ENCODE measurements around the gene CD47. TPM values are rescaled to one million over a fixed set of nuclear protein-coding genes. Genes with fewer than 3 reads are reported as not detected.

CD47 gene
- polyA plus RNA-seq, 3 donors = 52.3 to 203 (median 173) TPM

DNA sequence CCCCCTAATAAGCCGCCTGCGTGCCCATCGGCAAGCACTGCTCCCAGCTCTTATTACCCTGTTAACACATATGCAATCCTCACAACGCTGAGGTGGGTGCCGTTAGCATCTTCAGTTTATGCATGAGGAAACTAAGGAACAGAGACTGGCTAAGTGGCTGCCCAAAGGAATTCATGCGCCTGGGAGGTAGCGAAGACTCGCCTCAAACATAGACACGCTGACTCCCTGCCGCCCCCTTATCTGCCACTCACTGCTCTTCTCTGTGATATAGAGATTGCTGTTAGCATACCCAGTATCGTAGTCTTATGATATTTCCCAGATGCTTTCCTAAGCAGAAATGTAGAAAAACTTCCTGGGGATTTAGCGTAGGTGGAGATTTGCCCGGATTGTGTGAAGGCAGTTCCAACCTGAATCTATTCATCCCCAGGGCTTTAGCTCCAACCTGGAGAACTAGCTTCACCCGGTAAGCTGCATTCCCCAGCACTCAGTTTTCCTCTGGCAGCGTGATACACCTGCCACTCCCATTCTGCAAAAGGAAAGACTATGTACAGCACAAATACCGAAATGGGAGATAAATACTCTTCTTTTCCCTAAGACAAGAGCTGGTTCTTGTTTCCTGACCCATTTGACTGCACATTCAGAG is 23.7 kb upstream of the CD47 start:
- no peak overlapping the region for H2AFZ ChIP-seq (ENCODE audit: insufficient read depth, low read depth, low read length, poor library complexity, severe bottlenecking)
- 90% methylated on average over 12 of the region's 16 CpGs for WGBS (ENCODE audit: insufficient coverage)
- TF ChIP-seq, protein P1, sequence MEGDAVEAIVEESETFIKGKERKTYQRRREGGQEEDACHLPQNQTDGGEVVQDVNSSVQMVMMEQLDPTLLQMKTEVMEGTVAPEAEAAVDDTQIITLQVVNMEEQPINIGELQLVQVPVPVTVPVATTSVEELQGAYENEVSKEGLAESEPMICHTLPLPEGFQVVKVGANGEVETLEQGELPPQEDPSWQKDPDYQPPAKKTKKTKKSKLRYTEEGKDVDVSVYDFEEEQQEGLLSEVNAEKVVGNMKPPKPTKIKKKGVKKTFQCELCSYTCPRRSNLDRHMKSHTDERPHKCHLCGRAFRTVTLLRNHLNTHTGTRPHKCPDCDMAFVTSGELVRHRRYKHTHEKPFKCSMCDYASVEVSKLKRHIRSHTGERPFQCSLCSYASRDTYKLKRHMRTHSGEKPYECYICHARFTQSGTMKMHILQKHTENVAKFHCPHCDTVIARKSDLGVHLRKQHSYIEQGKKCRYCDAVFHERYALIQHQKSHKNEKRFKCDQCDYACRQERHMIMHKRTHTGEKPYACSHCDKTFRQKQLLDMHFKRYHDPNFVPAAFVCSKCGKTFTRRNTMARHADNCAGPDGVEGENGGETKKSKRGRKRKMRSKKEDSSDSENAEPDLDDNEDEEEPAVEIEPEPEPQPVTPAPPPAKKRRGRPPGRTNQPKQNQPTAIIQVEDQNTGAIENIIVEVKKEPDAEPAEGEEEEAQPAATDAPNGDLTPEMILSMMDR (IDR thresholded peaks at IDR 0.05) = no peak
- no peaks in the 10 kb centered on the region for H3K9me3 Mint-ChIP-seq
- H3K79me2 ChIP-seq (ENCODE audit: insufficient read depth, low read length) = no peaks in the 10 kb centered on the region
- no peaks in the 10 kb centered on the region for H3K27me3 ChIP-seq (ENCODE audit: control insufficient read depth in 2 of 2, insufficient read depth in 2 of 2, low read length in 2 of 2)
- peaks cover 0 to 6% (median 0%) of the 10 kb centered on the region in 3 donors for H3K27me3 Mint-ChIP-seq (ENCODE audit: low read depth in 3 of 3)
- no peak overlapping the region for H3K9ac ChIP-seq (ENCODE audit: insufficient read depth, low read length, poor library complexity, severe bottlenecking)
- no peaks in the 10 kb centered on the region for H3K4me1 Mint-ChIP-seq
- no peaks in the 10 kb centered on the region for H3K36me3 Mint-ChIP-seq
- no peak for DNase-seq
- H4K20me1 ChIP-seq (ENCODE audit: insufficient read depth, low read length) = no peaks in the 10 kb centered on the region
- no peak overlapping the region for H3K4me3 Mint-ChIP-seq
- H3K27ac ChIP-seq (ENCODE audit: low read depth in 1 of 2, low read length in 2 of 2) = no peak overlapping the region
- no peaks in the 10 kb centered on the region for H3K4me1 ChIP-seq (ENCODE audit: control insufficient read depth in 1 of 2, insufficient read depth in 2 of 2, low read length in 2 of 2)
- intact Hi-C loops (cut with micrococcal nuclease) = no loop called here
- no peak overlapping the region for H3K27ac Mint-ChIP-seq
- no peak overlapping the region for H3K4me3 ChIP-seq (replicated peaks in 1 of 3; ENCODE audit: low read depth in 2 of 3, low read length in 3 of 3)
- H3K4me2 ChIP-seq (replicated peaks; ENCODE audit: extremely low read depth, low read length, poor library complexity, severe bottlenecking) = no peak overlapping the region
- H3K36me3 ChIP-seq (replicated peaks in 1 of 2; ENCODE audit: control insufficient read depth in 1 of 2, insufficient read depth in 2 of 2, low read length in 2 of 2) = no peaks in the 10 kb centered on the region
- H3K9me3 ChIP-seq (replicated peaks in 1 of 2; ENCODE audit: control insufficient read depth in 1 of 2, insufficient read depth in 1 of 2, low read length in 2 of 2) = no peaks in the 10 kb centered on the region

DNA sequence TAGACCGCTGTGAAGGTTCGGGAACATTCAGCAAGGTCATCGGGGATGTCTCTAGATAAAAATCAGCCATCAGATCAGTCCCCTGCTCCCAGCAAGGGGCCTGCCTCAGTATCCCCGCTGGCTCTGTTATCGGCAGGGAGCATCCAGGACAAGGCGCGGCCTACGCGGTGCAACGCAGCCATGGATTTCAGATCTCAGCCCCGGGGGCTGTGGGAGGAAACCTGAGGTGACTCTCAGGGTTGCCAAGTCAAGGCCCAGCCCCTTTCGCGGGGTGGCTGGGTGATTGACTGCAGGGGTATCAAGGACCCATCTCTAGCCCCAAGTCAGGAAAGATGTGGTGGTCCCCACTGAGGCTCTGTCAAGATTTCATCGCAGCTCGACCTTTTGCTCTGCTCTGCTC is 23.1 kb upstream of the CD47 start:
- no peaks in the 10 kb centered on the region for H3K4me1 ChIP-seq (ENCODE audit: control insufficient read depth in 1 of 2, insufficient read depth in 2 of 2, low read length in 2 of 2)
- no peak overlapping the region for H3K27ac Mint-ChIP-seq
- H3K36me3 Mint-ChIP-seq = no peaks in the 10 kb centered on the region
- no peak overlapping the region for H2AFZ ChIP-seq (ENCODE audit: insufficient read depth, low read depth, low read length, poor library complexity, severe bottlenecking)
- intact Hi-C loops (cut with micrococcal nuclease) = no loop called here
- H3K27ac ChIP-seq (ENCODE audit: low read depth in 1 of 2, low read length in 2 of 2) = no peak overlapping the region
- no peaks in the 10 kb centered on the region for H3K36me3 ChIP-seq (replicated peaks in 1 of 2; ENCODE audit: control insufficient read depth in 1 of 2, insufficient read depth in 2 of 2, low read length in 2 of 2)
- H3K4me1 Mint-ChIP-seq = no peaks in the 10 kb centered on the region
- H3K4me2 ChIP-seq (replicated peaks; ENCODE audit: extremely low read depth, low read length, poor library complexity, severe bottlenecking) = no peak overlapping the region
- TF ChIP-seq, protein P1 (IDR thresholded peaks at IDR 0.05) = no peak
- H3K4me3 ChIP-seq (replicated peaks in 1 of 3; ENCODE audit: low read depth in 2 of 3, low read length in 3 of 3) = no peak overlapping the region
- H3K9me3 Mint-ChIP-seq = no peaks in the 10 kb centered on the region
- H3K4me3 Mint-ChIP-seq = no peak overlapping the region
- 96% methylated on average over 14 of the region's 15 CpGs for WGBS (ENCODE audit: insufficient coverage)
- H3K79me2 ChIP-seq (ENCODE audit: insufficient read depth, low read length) = no peaks in the 10 kb centered on the region
- no peaks in the 10 kb centered on the region for H3K27me3 ChIP-seq (ENCODE audit: control insufficient read depth in 2 of 2, insufficient read depth in 2 of 2, low read length in 2 of 2)
- no peak overlapping the region for H3K9ac ChIP-seq (ENCODE audit: insufficient read depth, low read length, poor library complexity, severe bottlenecking)
- DNase-seq = no peak
- H3K9me3 ChIP-seq (replicated peaks in 1 of 2; ENCODE audit: control insufficient read depth in 1 of 2, insufficient read depth in 1 of 2, low read length in 2 of 2) = no peaks in the 10 kb centered on the region
- no peaks in the 10 kb centered on the region for H4K20me1 ChIP-seq (ENCODE audit: insufficient read depth, low read length)
- peaks cover 0 to 6% (median 0%) of the 10 kb centered on the region in 3 donors for H3K27me3 Mint-ChIP-seq (ENCODE audit: low read depth in 3 of 3)
